ENCODE measurements around the gene RPS6KA2. TPM values are rescaled to one million over a fixed set of nuclear protein-coding genes. Genes with fewer than 3 reads are reported as not detected.

RPS6KA2 gene
- polyA plus RNA-seq, 1 donor (not counting 4 experiments of a cell fraction or from before 2014, with no cell fraction given), result 8.2 TPM

GRCh38 chr6:166604328-166604727 lies 22.7 kb downstream of the RPS6KA2 start:
- no peak overlapping the region for H3K27ac ChIP-seq (ENCODE audit: control insufficient read depth, insufficient read depth, low read length)
- H2AFZ ChIP-seq (ENCODE audit: control insufficient read depth, low read length), result no peak overlapping the region
- dilution Hi-C loops (cut with MboI; ENCODE audit: extremely low pct_ligation_motif_present, low sequenced_read_pairs), result no loop called here
- H3K9ac ChIP-seq (ENCODE audit: control insufficient read depth, extremely low read depth, insufficient read depth, low read length), result no peak overlapping the region
- H3K9me1 ChIP-seq (ENCODE audit: control insufficient read depth, extremely low read depth, insufficient read depth, low read length), result no peaks in the 10 kb centered on the region
- H3K36me3 ChIP-seq (ENCODE audit: control insufficient read depth in 2 of 2, extremely low read depth in 1 of 2, insufficient read depth in 2 of 2, low read length in 2 of 2), result no peaks in the 10 kb centered on the region
- no peak for FAIRE-seq
- H3K4me2 ChIP-seq (ENCODE audit: control insufficient read depth, extremely low read depth, insufficient read depth, low read depth, low read length), result no peak overlapping the region
- peaks cover 2% of the 10 kb centered on the region for H3K79me2 ChIP-seq (ENCODE audit: control insufficient read depth, insufficient read depth, low read length)
- H3K4me1 ChIP-seq (ENCODE audit: control insufficient read depth, extremely low read depth, insufficient read depth, low read length), result no peaks in the 10 kb centered on the region
- DNase-seq (ENCODE audit: low read depth, low spot score), result no peak
- H3K4me3 ChIP-seq (ENCODE audit: control insufficient read depth in 2 of 3, extremely low read depth in 1 of 3, insufficient read depth in 2 of 3, low read depth in 1 of 3, low read length in 3 of 3), result no peak overlapping the region
- TF ChIP-seq CTCF (optimal IDR thresholded peaks at IDR 0.05 in 1 of 3, IDR thresholded peaks at IDR 0.05 in 1 of 3, conservative IDR thresholded peaks at IDR 0.05 in 1 of 3; ENCODE audit: extremely low read depth in 1 of 3, insufficient read depth in 2 of 3, low read length in 3 of 3) (no peak), EZH2 (IDR thresholded peaks at IDR 0.05; ENCODE audit: low read length) (no peak)
- H3K27me3 ChIP-seq (ENCODE audit: control insufficient read depth, extremely low read depth, insufficient read depth, low read length), result peaks cover 3% of the 10 kb centered on the region
- no peaks in the 10 kb centered on the region for H4K20me1 ChIP-seq (ENCODE audit: control insufficient read depth, extremely low read depth, insufficient read depth, low read length)
- no peaks in the 10 kb centered on the region for H3K9me3 ChIP-seq (ENCODE audit: control insufficient read depth, low read depth, low read length)

- no peaks in the 10 kb centered on the region for H4K20me1 ChIP-seq (ENCODE audit: control insufficient read depth, extremely low read depth, insufficient read depth, low read length)
- no peak overlapping the region for H3K4me3 ChIP-seq (ENCODE audit: control insufficient read depth in 2 of 3, extremely low read depth in 1 of 3, insufficient read depth in 2 of 3, low read depth in 1 of 3, low read length in 3 of 3)
- H3K36me3 ChIP-seq (ENCODE audit: control insufficient read depth in 2 of 2, extremely low read depth in 1 of 2, insufficient read depth in 2 of 2, low read length in 2 of 2), result peaks cover 0 to 3% of the 10 kb centered on the region in 2 experiments
- DNase-seq (ENCODE audit: low read depth, low spot score), result no peak
- no peaks in the 10 kb centered on the region for H3K9me1 ChIP-seq (ENCODE audit: control insufficient read depth, extremely low read depth, insufficient read depth, low read length)
- H3K9ac ChIP-seq (ENCODE audit: control insufficient read depth, extremely low read depth, insufficient read depth, low read length), result no peak overlapping the region
- no peaks in the 10 kb centered on the region for H3K9me3 ChIP-seq (ENCODE audit: control insufficient read depth, low read depth, low read length)
- H3K79me2 ChIP-seq (ENCODE audit: control insufficient read depth, insufficient read depth, low read length), result peaks cover 2% of the 10 kb centered on the region
- no peak for TF ChIP-seq EZH2 (IDR thresholded peaks at IDR 0.05; ENCODE audit: low read length)
- no peak for TF ChIP-seq CTCF (optimal IDR thresholded peaks at IDR 0.05 in 1 of 3, IDR thresholded peaks at IDR 0.05 in 1 of 3, conservative IDR thresholded peaks at IDR 0.05 in 1 of 3; ENCODE audit: extremely low read depth in 1 of 3, insufficient read depth in 2 of 3, low read length in 3 of 3)
- no peak overlapping the region for H3K4me2 ChIP-seq (ENCODE audit: control insufficient read depth, extremely low read depth, insufficient read depth, low read depth, low read length)
- no peak for FAIRE-seq
- peaks cover 3% of the 10 kb centered on the region for H3K27me3 ChIP-seq (ENCODE audit: control insufficient read depth, extremely low read depth, insufficient read depth, low read length)
- no peak overlapping the region for H3K27ac ChIP-seq (ENCODE audit: control insufficient read depth, insufficient read depth, low read length)
- no peak overlapping the region for H2AFZ ChIP-seq (ENCODE audit: control insufficient read depth, low read length)
- dilution Hi-C loops (cut with MboI; ENCODE audit: extremely low pct_ligation_motif_present, low sequenced_read_pairs), result no loop called here
- no peaks in the 10 kb centered on the region for H3K4me1 ChIP-seq (ENCODE audit: control insufficient read depth, extremely low read depth, insufficient read depth, low read length)
Measured at GRCh38 chr6:166603043-166603690, 23.9 kb downstream of the RPS6KA2 start.
